ENCODE measurements around the gene LMF2.

- TF ChIP-seq CTCF (IDR thresholded peaks at IDR 0.05; ENCODE audit: low read depth, low read length) (no peak), EZH2phosphoT487 (IDR thresholded peaks at IDR 0.05; ENCODE audit: low read depth) (no peak)
Observed at GRCh38 chr22:50520826-50521453, 13.4 kb upstream of the LMF2 start.
